NCI-H2081 (cell line): ENCODE measurements around the gene GPHN.

Experiments
- DNase-seq, 2 experiments: peaks; one replicate each; lab custom pipeline; 2025; lab: John Stamatoyannopoulos, UW

GPHN gene

DNA sequence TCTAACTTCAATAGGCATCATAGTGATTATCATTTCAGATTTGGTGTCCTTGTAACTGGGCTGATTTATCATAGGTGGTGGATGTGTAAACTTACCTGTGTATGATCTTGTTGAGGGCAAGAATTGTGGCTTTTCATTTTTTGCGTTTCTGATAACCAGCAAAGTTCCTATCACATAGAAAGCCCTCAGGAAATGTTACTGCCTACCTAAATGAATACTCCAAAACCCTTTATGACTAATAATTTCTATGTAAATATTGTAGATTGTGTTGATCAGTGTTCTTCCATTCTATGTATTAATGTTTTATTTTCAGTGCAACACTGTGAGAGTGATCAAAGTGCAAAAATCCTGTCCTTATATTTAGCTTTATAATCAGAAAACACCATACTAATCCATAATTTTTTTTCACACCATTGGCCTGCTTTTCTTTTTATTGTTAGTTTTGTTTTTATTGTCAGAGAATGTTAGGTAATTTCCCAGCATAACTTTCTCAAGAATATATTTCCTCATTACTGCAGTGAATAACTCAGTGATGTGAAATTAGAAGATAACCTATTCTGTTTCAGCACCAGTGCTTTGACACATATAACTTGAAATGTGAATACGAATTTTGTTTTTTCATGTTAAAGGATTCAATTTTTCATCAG lies 94.1 kb downstream of the GPHN start:
- no peak for DNase-seq

DNA sequence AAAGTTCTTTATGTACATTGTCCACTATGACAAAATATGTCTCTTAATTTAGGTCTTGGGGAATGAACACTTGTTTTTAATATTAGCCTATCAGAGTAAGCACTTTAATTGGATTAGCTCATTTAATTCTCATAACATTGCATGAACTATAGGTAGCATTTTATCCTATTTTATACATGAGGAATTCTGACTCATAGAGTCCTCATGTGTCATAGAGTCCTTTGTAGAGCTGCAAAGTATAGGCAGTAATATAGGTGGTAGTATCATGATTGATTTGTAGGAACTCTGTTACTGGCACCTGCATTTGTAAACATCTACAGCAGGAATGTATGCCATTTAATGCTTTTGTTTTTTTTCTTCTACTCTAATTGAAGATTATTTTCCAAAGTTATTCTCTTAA lies 96.0 kb downstream of the GPHN start:
- no peak for DNase-seq

DNA sequence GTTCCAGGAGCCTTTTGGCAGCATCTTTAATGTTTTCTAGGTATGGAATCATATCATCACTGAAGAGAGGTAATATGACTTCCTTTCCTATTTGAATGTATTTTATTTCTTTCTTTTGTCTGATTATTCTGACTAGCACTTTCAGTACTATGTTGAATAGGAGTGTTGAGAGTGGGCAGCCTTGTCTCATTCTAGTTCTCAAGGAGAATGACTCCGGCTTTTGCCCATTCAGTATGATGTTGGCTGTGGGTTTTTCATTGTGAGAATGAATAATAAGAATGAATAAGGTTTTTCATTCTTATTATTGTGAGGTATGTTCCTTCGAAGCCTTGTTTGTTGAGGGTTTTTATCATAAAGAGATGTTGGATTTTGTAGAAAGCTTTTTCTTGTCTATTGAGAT lies 98.9 kb downstream of the GPHN start:
- DNase-seq = no peak

GRCh38 chr14:66610154-66610563 lies 102.2 kb downstream of the GPHN start:
- peak in 1 of 2 experiments; percentile 4 for DNase-seq

- no peak for DNase-seq
These were observed 105.4 kb downstream of the GPHN start for GRCh38 chr14:66613344-66613743.

DNA sequence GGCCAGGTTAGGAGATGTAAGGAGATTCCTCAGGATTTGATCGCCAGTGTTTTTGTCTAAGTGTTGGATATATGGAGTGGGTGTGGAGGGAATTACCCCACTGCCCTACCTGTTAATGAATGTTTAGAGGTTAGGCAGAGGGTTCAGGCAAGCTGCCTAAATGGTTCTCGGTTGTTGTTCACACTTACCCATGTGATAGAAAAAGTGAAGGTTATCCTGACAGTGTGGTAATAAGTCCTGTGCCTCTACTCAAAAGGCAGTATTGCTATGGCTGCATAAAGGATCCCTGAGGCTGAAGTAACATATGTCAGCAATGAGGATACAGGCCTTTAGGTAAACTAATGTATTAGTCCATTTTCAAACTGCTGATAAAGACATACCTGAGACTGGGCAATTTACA lies 112.0 kb downstream of the GPHN start:
- DNase-seq = no peak

GRCh38 chr14:66623838-66624237 lies 115.9 kb downstream of the GPHN start:
- no peak for DNase-seq

- peak; percentile 42 to 65 for DNase-seq
These were observed 116.5 kb downstream of the GPHN start for GRCh38 chr14:66624336-66624937.

DNA sequence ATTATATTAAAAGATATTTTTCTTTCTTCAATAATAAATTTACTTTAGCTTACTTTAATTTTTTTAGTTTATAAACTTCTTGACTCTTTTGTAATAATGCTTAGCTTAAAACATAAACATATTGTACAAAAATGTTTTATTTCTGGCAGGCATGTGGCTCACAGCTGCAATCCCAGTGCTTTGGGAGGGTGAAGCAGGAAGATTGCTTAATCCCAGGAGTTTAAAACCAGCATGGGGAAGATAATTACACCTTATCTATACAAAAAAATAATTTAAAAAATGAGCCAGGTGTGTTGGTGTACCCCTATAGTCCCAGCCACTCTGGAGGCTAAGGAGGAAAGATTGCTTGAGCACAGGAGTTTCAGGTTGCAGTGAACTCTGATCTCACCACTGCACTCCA lies 120.7 kb downstream of the GPHN start:
- DNase-seq = peak in 1 of 2 experiments; percentile 4

- DNase-seq = no peak
These were observed 121.6 kb downstream of the GPHN start for GRCh38 chr14:66629499-66629898.

GRCh38 chr14:66634876-66635275 lies 126.9 kb downstream of the GPHN start:
- peak in 1 of 2 experiments; percentile 10 for DNase-seq

GRCh38 chr14:66635435-66635834 lies 127.5 kb downstream of the GPHN start:
- DNase-seq = no peak

DNA sequence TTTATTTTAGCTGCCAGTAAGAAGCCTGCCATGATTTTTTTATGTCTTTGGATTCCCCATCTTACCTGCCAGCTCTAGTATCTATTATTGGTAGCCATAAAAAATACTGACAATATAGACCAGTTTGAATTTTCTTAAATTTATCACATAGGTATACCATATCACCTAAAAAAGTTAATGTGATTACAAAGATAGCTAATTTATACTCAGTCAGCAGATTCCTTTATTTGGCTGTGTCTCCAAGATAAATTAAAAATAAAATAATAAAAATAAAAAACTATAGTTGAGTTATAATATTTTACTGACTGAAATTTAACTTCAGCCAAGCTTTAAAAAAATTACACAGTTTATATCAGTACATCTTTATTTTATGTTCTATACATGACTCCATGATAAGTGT lies 128.3 kb downstream of the GPHN start:
- no peak for DNase-seq

DNA sequence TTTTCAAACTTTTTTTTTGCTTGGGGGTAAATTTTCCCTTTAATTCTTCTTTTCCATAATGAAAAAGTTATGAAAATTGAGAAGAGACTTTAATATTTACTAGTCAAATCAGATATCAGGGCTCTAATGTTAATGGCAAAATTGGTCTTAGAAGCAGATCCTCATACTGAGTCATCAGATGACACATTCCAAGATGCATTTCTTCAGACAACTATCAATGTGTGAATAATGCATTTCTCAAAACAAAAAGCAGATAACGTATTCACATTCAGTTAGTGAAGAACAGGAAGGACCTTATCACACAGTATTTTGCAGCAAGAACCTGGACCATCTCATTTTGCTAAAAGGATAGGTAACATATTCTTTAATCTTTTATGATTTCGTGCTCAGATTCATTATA lies 130.7 kb downstream of the GPHN start:
- DNase-seq = no peak

- DNase-seq = no peak
These were observed 134.1 kb downstream of the GPHN start for GRCh38 chr14:66641861-66642635.

GRCh38 chr14:66643344-66643743 lies 135.4 kb downstream of the GPHN start:
- no peak for DNase-seq

- no peak for DNase-seq
These were observed 137.8 kb downstream of the GPHN start for GRCh38 chr14:66645716-66646115.

GRCh38 chr14:66649498-66649897 lies 141.6 kb downstream of the GPHN start:
- peak in 1 of 2 experiments; percentile 15 for DNase-seq

GRCh38 chr14:66650491-66650911 lies 142.6 kb downstream of the GPHN start:
- DNase-seq = no peak

DNA sequence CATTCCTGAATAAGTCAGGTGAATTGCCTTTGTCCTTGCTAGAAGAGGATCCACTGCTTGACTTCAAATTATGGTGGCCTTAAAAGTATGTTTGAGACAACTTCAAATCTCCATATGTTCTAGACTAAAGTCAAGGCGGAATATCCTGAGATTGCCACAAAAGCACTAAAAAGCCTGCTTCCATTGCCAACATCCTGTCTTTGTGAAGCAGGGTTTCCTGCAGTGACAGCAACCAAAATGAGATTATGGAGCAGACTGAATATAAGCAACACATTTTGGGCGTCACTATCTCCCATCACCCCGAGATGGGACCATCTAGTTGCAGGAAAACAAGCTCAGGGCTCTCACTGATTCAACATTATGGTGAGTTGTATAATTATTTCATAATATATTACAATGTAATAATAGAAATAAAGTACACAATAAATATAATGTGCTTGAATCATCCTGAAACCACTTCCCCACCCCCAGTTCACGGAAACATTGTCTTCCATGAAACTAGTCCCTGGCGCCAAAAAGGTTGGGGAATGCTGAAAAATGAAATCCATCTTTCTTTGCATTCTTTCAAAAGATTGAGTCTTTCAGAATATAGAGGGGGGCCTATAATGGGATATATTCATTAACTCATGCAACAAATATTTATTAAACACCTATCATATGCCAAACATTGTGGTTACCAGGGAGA lies 143.7 kb downstream of the GPHN start:
- DNase-seq = no peak

- DNase-seq = no peak
These were observed 144.7 kb downstream of the GPHN start for GRCh38 chr14:66652525-66653106.

- DNase-seq = no peak
These were observed 149.8 kb downstream of the GPHN start for GRCh38 chr14:66657780-66658179.
